ENCODE results near the gene CGB5.

CGB5 gene

DNA sequence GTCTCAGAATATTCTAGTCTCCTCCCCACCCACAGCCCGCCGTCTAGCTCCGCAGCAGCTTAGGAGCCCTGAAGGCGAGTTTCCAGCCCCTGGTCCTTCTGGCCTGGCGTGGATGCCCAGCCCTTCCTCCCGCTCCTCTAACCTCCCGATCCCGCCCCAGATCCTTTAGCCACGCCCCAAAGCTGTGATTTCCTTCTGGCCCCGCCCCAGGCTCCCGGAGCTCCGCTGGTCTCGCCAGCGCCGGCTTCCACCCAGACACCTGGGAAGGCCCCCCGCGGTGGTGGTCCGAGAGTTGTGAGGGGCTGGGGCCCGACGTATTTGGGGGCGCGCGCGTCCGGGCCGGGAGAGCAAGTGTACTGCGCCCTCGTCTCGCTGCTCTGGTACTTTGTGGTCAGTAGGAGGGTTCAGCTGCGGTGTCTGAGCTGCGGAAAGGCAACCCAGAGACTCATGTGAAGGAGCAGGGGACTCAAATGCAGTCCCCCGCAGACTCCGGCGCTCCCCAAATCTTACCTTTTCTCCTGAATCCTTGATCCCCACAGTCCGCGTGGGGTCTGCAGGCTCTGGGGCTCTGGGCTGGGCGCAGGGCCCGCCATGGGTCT is 14.1 kb downstream of the CGB5 start, which contains the start of gene CGB7:
Gene CGB7, minus strand, starts transcription at position 114 of the 599 bp plus-strand sequence. CDS start 2,374 bp downstream, outside the sequence.
- DNase-seq (ENCODE audit: low read depth), result no peak

DNA sequence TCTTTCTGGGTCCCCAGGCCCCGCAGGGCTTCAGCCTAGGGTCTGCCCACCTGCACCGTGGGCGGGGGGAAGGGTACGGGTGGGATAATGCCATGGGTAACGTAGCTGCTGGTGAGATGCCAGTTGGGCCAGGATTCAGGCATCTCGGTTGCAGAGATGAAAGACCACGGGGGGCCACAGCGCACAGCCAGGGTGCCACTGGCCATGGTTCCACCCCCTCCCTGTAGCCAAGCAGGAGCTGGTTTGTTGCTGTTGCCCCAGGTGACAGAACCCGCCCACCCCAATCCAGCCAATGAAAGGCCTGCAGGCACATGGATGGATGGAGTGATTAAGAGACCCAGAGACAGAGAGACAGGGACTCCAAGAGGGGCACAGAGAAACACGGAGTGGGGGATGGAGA is 14.9 kb downstream of the CGB5 start:
- DNase-seq (ENCODE audit: low read depth), result no peak

DNA sequence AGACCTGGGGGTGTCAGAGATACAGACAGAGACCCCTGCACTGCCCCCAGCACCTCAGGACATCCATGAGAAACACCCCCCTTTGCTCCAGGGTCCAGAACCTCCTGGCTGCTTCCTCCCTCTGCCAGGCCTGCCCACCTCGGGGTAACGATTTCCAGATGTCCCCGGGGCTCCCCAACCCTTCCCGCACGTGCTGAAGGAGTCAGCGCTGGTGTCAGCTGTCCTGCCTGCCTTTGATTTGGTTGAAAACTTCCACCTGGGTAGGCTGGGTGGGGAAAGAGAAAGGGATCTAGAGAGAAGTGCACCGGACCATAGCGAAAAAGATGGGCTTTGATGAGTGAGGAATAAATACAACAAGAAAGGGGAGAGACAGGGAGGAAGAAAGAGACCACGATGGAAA is 15.4 kb downstream of the CGB5 start:
- no peak for DNase-seq (ENCODE audit: low read depth)

DNA sequence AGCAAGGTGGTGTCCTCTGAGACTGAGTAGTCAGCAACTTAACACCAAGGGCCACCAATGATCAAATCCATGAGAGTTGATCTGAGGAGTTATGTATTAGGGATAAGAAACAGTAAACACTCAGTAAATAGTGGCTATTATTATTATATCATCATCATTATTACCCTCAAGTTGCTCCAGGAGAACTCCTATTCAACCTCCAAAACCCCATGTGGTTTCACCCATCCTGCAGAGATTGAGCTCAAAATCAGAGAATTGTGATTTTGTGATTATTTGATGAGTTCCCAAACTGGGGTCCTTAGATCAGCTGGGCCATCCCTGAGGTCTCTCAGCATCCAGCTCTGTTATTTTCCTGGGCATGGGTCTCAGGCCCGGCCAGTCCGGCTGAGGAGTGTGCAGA is 17.4 kb downstream of the CGB5 start:
- no peak for DNase-seq (ENCODE audit: low read depth)

DNA sequence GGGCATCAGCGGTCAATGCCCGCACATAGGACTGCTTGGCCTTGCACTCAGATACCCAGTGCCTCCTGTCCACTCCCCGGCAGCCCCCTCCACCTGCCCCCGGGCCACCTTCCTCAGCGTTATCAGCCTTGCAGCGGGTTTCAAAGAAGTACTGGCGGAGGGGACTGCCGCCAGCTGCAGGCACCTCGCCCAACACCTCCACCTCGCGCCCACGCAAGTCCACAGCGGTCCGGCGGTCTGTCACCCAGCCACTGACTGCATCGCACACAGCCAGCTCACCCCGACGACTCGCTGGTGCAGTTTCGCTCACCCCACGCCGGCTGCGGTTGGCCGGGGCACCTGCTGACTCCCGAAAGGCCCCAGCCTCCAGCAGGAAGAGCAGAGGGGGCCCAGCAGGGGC is 17.8 kb downstream of the CGB5 start:
- no peak for DNase-seq (ENCODE audit: low read depth)

DNA sequence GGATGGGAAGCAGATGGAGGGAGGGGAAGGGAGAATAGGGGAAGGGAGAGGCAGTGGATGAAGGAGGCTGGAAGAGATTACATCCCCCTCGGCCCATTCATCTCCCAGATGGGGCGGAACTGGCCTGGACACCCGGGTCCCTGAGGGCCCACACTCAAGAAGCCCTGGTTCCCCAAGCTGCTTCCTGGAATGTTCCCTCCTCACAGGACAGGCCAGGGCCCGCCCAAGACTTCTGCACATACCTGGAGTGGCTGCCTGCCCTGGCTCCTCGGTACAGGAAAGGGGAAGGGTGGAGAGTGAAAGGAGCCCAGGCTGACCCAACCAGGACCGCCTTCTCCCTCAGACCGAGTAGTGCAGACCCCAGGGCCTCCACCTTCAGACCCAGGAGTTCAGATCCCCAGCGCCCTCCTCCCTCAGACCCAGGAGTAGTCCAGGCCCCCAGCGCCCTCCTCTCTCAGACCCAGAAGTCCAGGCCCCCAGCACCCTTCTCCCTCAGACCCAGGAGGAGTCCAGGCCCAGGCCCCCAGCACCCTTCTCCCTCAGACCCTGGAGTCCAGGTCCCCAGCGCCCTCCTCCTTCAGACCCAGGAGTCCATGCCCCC is 20.5 kb downstream of the CGB5 start:
- no peak for DNase-seq (ENCODE audit: low read depth)

DNA sequence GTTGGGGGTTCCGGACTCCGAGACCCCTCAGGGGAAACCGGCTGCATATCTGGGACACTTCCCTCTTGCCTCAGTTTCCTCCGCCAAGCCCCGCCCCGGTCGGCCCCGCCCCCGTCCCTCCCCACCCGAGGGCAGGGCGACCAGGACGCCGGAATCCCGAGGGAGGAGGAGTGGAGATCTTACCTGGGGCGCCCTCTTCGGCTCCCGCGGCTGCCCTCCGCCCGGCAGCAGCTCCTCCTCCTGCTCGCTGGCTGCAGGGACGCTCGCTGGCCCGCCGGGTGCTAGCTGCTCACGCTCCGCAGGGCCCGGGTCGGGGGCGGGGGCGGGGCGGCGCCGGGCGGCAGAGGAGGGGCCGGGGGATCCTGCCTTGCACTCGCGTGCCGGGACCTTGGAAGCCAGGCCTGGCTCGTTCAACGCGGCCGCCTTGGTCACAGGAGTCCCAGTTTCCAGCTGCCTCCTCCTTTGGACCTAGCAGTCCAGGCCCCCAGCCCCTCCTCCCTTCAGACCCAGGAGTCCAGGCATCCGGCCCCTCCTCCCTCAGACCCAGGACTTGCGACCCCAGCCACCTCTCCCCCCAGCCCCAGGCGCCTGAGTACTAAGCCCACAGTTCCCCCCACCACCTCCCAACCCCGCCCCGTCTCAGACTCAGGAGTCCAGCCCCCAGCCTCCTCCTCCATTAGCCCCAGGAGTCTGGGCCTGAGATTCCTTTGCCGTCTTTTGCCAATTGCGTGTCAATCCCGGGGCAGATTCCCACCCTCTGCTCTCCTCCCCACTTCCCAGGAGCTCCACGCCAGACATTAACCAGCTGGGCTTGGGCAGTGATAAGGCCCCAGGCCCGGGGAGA is 21.3 kb downstream of the CGB5 start, which contains the start of gene NTF4:
Gene NTF4, minus strand, starts transcription at position 51 of the 844 bp plus-strand sequence. CDS start 2,821 bp downstream, outside the sequence.
- no peak for DNase-seq (ENCODE audit: low read depth)

DNA sequence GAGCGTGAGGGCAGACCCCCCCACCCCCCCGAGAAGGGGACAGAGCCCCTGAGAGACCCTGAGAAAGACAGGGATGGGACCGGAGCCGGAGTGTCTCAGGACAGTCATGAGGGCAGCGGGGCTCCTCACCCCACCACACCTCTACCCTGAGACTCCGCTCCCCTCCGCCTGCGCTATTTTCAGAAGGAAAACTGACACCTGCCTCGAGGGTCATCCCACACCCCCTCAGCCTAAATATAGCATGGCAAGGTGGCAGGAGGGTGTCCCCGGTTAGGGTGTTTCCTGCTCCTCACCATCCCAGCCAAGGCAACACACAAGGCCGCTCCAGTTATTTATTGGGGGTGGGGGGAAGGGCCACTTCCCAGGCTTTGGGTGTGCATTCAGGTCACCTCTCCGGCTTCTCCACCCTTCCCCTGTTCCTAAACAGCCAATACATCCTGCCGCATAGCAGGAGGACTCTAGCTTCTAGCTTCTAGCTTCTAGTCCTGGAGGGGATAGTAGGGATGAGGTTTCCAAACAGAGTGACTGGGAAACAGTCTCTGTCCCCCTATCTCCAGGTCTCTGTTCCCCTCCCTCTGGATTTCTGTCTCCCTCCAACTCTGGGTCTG is 22.4 kb downstream of the CGB5 start:
- DNase-seq (ENCODE audit: low read depth), result no peak

DNA sequence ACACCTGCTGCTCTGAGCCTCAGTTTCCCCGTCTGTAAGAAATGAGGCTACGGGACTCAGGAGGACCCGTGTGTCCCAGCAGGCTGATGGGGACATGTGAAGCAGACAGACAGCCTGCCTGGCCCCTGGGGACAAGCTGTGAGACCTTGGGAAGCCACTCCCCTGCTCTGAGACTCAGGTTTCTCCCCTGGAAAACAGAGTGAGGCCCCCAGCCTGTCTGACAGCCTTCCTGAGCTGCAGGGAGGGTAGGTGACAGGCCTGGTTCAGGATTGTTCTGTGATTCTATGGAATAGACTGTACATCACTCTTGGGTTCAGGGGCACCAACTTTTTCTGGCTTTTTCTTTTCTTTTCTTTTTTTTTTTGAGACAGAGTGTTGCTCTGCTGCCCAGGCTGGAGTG is 23.9 kb downstream of the CGB5 start:
- no peak for DNase-seq (ENCODE audit: low read depth)

DNA sequence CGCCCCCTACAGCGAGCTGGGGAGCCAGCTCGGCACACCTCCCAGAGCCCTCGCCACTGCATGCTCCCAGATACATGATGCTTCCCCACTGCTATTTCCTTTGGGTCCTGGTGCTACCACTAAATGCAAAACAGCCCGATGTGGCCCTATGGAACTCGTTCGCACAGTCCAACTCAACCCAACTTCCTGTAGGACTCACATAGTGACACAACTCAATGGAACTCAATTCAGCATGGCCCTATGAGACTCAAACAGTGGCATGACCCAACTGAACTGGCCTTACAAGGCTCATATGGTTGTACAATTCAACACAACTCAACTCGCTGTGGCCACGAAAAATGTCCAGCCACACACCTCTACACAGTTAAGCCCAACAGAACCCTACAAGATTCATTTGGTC is 25.4 kb downstream of the CGB5 start:
- DNase-seq (ENCODE audit: low read depth), result no peak

DNA sequence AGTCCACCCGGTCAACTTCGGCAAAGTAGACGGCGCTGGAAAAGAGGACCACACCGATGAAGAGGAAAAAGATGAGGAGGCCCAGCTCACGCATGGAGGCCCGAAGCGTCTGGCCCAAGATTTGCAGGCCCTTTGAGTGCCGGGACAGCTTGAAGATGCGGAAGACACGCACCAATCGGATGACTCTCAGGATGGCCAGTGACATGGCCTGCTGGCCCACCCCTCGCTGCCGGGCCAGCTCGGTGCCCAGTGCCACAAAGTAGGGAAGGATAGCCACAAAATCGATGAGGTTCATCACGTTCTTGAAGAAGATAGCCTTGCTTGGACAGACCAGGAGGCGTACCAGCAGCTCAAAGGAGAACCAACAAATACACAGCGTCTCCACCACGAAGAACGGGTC is 26.8 kb downstream of the CGB5 start:
- no peak for DNase-seq (ENCODE audit: low read depth)

DNA sequence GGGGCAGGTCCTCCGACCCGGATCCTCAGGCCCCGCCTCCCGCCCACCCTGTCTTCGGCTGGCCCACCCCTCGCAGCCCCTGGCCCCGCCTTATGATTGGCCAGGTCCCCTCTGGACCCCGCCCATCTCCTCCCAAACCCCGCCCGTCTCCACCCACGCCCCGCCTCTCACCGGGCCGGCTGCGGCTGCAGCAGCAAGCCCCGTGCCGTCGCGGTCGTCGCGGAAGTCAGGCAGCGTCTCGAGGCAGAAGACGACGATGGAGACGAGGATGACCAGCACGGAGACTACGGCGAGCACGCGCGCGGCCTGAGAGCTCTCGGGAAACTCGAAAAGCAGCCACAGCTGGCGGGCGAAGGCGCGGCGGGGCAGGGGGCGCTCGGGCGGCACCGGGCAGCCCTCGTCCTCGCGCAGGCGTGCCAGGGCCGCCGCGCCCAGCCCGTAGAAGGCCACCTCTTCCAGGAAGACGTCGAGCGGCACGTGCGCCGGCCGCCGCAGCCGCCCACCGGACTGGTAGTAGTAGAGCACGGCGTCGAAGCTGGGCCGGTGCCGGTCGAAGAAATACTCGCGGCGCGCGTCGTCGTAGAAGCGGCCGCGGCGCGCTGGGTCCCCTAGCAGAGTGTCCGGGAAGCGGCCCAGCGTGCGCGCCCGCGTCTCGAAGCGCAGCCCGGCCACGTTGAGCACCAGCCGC is 28.4 kb downstream of the CGB5 start:
- no peak for DNase-seq (ENCODE audit: low read depth)

DNA sequence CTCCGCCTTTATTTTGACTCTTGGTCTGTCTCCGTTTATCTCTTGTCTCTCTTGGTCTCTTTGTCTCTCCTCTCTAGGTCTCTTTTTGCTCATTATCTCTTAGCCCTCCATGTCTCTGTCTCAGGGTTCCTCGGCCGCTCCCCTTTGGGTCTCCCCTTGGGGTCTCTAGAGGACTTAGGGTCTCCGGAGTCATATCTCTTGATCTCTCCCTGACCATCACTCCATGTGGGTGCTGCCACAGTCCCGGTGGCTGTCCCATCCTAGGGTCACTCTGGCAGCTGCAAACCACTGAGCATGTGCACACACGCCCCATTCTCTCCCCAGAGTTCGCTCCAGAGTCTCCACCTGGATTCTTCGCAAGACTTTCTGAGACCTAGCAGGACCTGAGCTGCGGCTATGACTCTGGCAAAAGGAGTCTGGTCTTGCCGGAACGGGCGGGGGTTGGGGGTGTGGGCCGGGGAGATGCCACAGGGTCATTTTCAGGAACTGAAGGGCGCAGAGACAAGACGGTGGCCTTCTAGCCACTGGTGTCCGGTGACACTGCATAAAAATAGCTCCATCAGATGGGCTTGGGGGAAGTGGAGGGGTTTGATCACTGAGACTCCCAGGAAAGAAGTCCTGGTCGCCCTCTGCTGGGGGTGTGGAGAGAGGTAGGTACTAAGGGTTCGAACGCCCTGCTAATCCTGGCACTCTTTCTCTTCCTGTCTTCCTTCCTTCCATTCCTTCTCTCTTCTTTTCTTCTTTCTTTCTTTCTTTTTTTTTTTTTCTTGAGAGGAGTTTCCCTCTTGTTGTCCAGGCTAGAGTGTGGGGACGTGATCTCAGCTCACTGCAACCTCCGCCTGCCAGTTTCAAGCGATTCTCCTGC is 30.1 kb downstream of the CGB5 start:
- DNase-seq (ENCODE audit: low read depth), result no peak

DNA sequence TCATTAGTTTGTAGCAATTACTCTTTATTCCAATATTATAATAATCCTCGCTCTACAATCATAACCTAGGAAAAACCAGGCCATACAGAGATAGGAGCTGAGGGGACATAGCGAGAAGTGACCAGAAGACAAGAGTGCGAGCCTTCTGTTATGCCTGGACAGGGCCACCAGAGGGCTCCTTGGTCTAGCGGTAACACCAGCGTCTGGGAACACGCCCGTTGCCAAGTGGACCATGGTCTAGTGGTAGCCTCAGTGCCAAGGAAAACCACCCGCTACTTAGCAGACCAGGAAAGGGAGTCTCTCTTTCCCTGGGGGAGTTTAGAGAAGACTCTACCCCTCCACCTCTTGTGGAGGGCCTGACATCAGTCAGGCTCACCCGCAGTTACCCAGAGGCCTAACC is 31.2 kb downstream of the CGB5 start:
- DNase-seq (ENCODE audit: low read depth), result peak; percentile 40

DNA sequence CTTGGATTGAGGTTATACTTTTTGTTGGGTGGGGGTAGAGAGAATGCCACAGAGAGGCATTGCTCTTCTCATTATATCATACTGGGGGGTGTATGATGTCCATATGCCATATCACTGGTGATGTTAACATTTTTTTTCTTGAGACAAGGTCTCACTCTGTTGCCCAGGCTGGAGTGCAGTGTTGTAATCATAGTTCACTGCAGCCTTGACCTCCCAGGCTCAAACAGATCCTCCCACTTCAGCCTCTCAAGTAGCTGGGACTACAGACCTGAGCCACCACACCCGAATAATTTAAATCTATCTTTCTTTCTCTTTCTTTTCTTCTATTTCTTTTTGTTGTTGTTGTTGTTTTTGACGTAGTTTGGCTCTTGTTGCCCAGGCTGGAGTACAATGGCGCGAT is 36.7 kb downstream of the CGB5 start:
- no peak for DNase-seq (ENCODE audit: low read depth)

DNA sequence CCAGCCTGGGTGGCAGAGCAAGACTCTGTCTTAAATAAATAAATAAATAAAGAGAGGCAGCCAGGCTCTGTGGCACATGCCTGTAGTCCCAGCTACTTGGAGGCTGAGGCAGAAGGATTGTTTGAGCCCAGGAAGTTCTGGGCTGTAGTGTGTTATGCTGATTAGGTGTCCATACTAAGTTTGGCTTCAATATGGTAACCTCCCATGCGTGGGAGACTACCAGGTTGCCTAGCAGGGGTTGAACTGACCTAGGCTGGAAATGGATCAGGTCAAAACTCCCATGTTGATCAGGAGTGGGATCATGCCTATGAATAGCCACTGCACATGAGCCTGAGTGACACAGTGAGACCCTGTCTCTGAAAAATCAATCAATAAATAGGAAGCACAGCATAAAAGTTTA is 37.6 kb downstream of the CGB5 start:
- DNase-seq (ENCODE audit: low read depth), result no peak

DNA sequence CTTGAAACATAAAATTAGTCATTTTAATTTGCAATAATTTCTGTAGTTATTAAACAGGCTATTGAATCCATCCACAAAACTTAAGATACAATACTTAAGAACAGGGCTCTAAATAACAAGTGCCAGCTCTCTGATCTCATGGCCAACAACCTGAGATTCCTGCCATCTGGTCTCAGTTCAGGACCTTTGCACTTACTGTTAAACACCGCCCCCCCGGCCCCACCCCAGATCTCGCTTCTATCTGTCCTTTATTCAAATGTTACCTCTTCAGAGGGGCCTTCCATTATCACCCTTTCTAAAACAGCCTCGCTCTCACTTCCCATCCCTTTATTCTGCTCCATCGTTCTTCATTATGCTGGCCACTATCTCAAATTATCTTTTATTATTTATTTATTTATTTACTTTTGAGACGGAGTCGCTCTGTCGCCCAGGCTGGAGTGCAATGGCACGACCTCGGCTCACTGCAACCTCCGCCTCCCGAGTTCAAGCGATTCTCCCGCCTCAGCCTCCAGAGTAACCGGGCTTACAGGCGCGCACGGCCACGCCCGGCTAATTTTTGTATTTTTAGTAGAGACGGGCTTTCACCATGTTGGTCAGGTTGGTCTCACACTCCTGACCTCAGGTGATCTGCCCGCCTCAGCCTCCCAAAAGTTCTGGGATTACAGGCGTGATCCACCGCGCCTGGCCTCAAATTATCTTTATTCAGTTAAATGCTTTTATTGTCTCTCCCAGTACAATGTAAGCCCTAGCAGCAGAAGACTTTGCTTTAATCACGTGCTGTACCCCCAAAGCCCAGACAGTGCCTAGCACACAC is 40.8 kb downstream of the CGB5 start:
- no peak for DNase-seq (ENCODE audit: low read depth)

DNA sequence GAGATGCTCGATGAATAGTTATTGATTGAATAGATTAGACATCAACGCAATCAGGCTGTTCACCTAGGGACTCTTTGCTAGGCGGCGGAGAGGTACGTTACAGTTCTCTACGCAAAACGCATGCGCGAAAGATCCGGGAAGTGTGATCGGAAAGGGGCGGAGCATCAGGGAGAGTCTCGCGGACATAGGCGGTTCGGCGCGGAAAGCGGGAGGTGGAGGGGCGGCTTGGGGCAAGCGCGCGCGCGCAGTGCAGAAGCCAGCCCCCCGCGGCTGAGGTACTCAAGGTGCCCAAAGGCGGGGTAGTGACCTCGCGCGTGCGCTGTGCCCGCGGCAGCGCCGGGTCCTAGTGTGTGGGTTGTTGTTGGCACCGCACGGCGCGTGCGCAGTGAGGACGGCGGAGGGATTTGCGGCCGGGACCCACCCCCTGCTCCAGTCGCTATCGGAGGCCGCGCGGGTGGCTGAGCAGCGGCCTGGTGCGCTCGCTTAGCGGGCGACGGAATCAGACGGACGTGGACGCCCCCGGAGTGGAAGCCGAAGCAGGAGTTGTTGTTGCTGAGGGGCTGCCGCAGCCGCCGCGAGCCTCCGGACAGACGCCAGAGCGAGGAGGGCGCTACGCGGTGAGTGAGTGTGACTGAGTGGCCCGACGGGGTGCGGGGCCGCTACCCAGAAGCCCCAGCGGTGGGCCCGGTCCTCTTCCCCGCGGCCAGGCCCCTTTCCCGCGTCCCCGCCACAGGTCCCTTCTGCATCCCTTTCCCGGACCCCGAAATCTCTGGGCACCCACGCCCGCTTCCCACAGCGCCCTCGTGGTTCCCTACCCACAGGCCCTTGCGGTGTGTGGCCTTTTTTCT is 41.6 kb downstream of the CGB5 start, which contains the start of gene SNRNP70:
Gene SNRNP70, plus strand, starts transcription at position 432 of the 848 bp plus-strand sequence. CDS start 964 bp downstream, outside the sequence.
- DNase-seq (ENCODE audit: low read depth), result peak; percentile 98

DNA sequence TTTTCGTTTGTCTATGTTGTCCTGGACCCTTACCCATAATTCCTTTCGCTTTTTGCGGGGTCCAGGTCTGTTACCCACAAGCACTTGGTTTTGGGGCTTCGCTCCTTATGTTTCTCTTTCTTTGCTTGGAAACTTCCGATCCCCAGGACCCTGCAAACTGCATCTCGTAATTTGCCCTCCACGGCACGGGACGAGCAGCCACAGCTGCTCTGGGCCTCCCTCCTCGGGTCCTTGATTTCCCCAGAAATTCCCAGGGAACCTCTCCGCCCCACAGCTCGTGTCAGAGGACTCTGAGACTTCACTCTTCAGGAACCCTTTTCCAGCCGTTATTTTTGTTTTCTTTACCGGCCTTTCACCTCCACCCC is 42.2 kb downstream of the CGB5 start:
- DNase-seq (ENCODE audit: low read depth), result no peak
